Ishikawa (cell line): ENCODE data around the gene FSD1L.

Experiments
- CEBPB ChIP-seq: IDR thresholded peaks from 2 replicates; pipeline ENCODE4 v1.6.1; 2012
- CREB1 ChIP-seq: IDR thresholded peaks from 2 replicates; pipeline ENCODE4 v1.6.1; 2012; ENCODE audit warnings: low read depth
- EGR1 ChIP-seq: IDR thresholded peaks from 2 replicates; pipeline ENCODE4 v1.6.1; 2012
- EP300 ChIP-seq: IDR thresholded peaks from 2 replicates; pipeline ENCODE4 v1.6.1; 2012; ENCODE audit warnings: borderline replicate concordance
- FOXM1 ChIP-seq: IDR thresholded peaks from 2 replicates; pipeline ENCODE4 v1.6.1; 2012; ENCODE audit warnings: low read depth, borderline replicate concordance
- MAX ChIP-seq: IDR thresholded peaks from 2 replicates; pipeline ENCODE4 v1.6.1; 2012
- NFIC ChIP-seq: IDR thresholded peaks from 2 replicates; pipeline ENCODE4 v1.6.1; 2012
- RAD21 ChIP-seq: IDR thresholded peaks from 2 replicates; pipeline ENCODE4 v1.6.1; 2012; ENCODE audit warnings: low read depth
- REST ChIP-seq: IDR thresholded peaks from 2 replicates; pipeline ENCODE4 v1.6.1; 2012; ENCODE audit warnings: low read depth, mild to moderate bottlenecking
- TAF1 ChIP-seq: IDR thresholded peaks from 2 replicates; pipeline ENCODE4 v1.6.1; 2012; ENCODE audit warnings: low read depth, mild to moderate bottlenecking
- TCF12 ChIP-seq: IDR thresholded peaks from 2 replicates; pipeline ENCODE4 v1.6.1; 2012; ENCODE audit warnings: low read depth
- TEAD4 ChIP-seq: IDR thresholded peaks from 2 replicates; pipeline ENCODE4 v1.6.1; 2012
- USF1 ChIP-seq: IDR thresholded peaks from 2 replicates; pipeline ENCODE4 v1.6.1; 2012
- YY1 ChIP-seq: IDR thresholded peaks from 2 replicates; pipeline ENCODE4 v1.6.1; 2012; ENCODE audit warnings: low read depth
- ZBTB7A ChIP-seq: IDR thresholded peaks from 2 replicates; pipeline ENCODE4 v1.6.1; 2012; ENCODE audit warnings: low read depth

FSD1L gene

GRCh38 chr9:105436783-105437182 lies 11.1 kb upstream of the FSD1L start:
- TF ChIP-seq TCF12: no peak
- no peak for TF ChIP-seq EP300
- no peak for TF ChIP-seq CREB1
- TF ChIP-seq TEAD4: no peak
- TF ChIP-seq USF1: no peak
- no peak for TF ChIP-seq CEBPB
- no peak for TF ChIP-seq NFIC
- TF ChIP-seq RAD21: no peak
- no peak for TF ChIP-seq YY1
- TF ChIP-seq FOXM1: no peak
- TF ChIP-seq REST: no peak
- TF ChIP-seq TAF1: no peak
- TF ChIP-seq MAX: no peak
- TF ChIP-seq ZBTB7A: no peak

- TF ChIP-seq EP300 (no peak), TCF12 (no peak), ZBTB7A (no peak), EGR1 (no peak), CEBPB (no peak), RAD21 (no peak), USF1 (no peak), MAX (no peak), TEAD4 (no peak), REST (no peak)
Observed at GRCh38 chr9:105437704-105438103, 10.1 kb upstream of the FSD1L start.

- TF ChIP-seq CEBPB (no peak), REST (no peak), MAX (no peak), YY1 (no peak), USF1 (no peak), TCF12 (no peak), TEAD4 (no peak), ZBTB7A (no peak), NFIC (no peak), TAF1 (no peak), CREB1 (no peak), FOXM1 (no peak), EP300 (no peak), RAD21 (no peak), EGR1 (no peak)
Observed at GRCh38 chr9:105438141-105438806, 9.6 kb upstream of the FSD1L start.

GRCh38 chr9:105439428-105439827 lies 8.4 kb upstream of the FSD1L start:
- no peak for TF ChIP-seq RAD21
- no peak for TF ChIP-seq FOXM1
- no peak for TF ChIP-seq CEBPB
